H9 (cell line): ENCODE data around the gene MIEF2. TPM values are rescaled to one million over a fixed set of nuclear protein-coding genes. Genes with fewer than 3 reads are reported as not detected.

ENCODE experiments used
- DNase-seq: peaks from one replicate; pipeline ENCODE4 v3.0.0-alpha.2; 2017
- H2AFZ ChIP-seq: one replicate; pipeline ENCODE4 v1.6.1; 2013; ENCODE audit warnings: mild to moderate bottlenecking, low read length, control low read depth, moderate library complexity
- H2AK5ac ChIP-seq: 2 replicates; pipeline ENCODE4 v1.6.1; 2013; ENCODE audit warnings: low read length, control low read depth, mixed read lengths; ENCODE audit not compliant: insufficient read length
- H2BK120ac ChIP-seq: one replicate; pipeline ENCODE4 v1.6.1; 2013; ENCODE audit warnings: low read depth, mild to moderate bottlenecking, low read length, control low read depth, inconsistent platforms; ENCODE audit not compliant: poor library complexity, severe bottlenecking
- H2BK12ac ChIP-seq: 2 replicates; pipeline ENCODE4 v1.6.1; 2013; ENCODE audit warnings: low read length, control low read depth, mixed read lengths, low read depth; ENCODE audit not compliant: insufficient read length
- H2BK15ac ChIP-seq: 2 replicates; pipeline ENCODE4 v1.6.1; 2013; ENCODE audit warnings: low read depth, low read length, control low read depth
- H2BK20ac ChIP-seq: one replicate; pipeline ENCODE4 v1.6.1; 2013; ENCODE audit warnings: low read depth, mild to moderate bottlenecking, low read length, control low read depth, inconsistent platforms; ENCODE audit not compliant: poor library complexity, severe bottlenecking
- H2BK5ac ChIP-seq: 2 replicates; pipeline ENCODE4 v1.6.1; 2013; ENCODE audit warnings: low read length, control low read depth, mixed read lengths; ENCODE audit not compliant: insufficient read length
- H3K14ac ChIP-seq: 2 replicates; pipeline ENCODE4 v1.6.1; 2013; ENCODE audit warnings: low read length, control low read depth; ENCODE audit not compliant: insufficient read depth
- H3K18ac ChIP-seq: 2 replicates; pipeline ENCODE4 v1.6.1; 2013; ENCODE audit warnings: low read depth, mild to moderate bottlenecking, mixed read lengths, low read length, control low read depth; ENCODE audit not compliant: insufficient read length
- H3K23ac ChIP-seq: 2 replicates; pipeline ENCODE4 v1.6.1; 2013; ENCODE audit warnings: low read length, control low read depth, mixed read lengths, low read depth; ENCODE audit not compliant: insufficient read length
- H3K23me2 ChIP-seq: 2 replicates; pipeline ENCODE4 v1.6.1; 2013; ENCODE audit warnings: low read depth, mild to moderate bottlenecking, mixed read lengths, low read length, control low read depth; ENCODE audit not compliant: insufficient read length, poor library complexity, severe bottlenecking
- H3K27ac ChIP-seq: 2 replicates; pipeline ENCODE4 v1.5.1; 2013; ENCODE audit warnings: low read length, control low read depth, mixed read lengths, low read depth; ENCODE audit not compliant: insufficient read length
- H3K27me3 ChIP-seq: 2 replicates; pipeline ENCODE4 v1.6.1; 2013; ENCODE audit warnings: low read length, control low read depth, inconsistent platforms; ENCODE audit not compliant: insufficient read depth
- H3K4ac ChIP-seq: 2 replicates; pipeline ENCODE4 v1.6.1; 2013; ENCODE audit warnings: low read depth, mild to moderate bottlenecking, control low read depth, inconsistent platforms, low read length, moderate library complexity
- H3K4me1 ChIP-seq: 2 replicates; pipeline ENCODE4 v1.6.1; 2013; ENCODE audit warnings: low read length, control low read depth, inconsistent platforms; ENCODE audit not compliant: insufficient read depth
- H3K4me2 ChIP-seq: 2 replicates; pipeline ENCODE4 v1.6.1; 2013; ENCODE audit warnings: low read length, control low read depth, mixed read lengths; ENCODE audit not compliant: insufficient read length, insufficient read depth
- H3K56ac ChIP-seq: 2 replicates; pipeline ENCODE4 v1.6.1; 2013; ENCODE audit warnings: low read depth, mild to moderate bottlenecking, mixed read lengths, low read length, control low read depth; ENCODE audit not compliant: insufficient read length
- H3K79me1 ChIP-seq: 2 replicates; pipeline ENCODE4 v1.6.1; 2013; ENCODE audit warnings: low read depth, mild to moderate bottlenecking, moderate library complexity, low read length, control low read depth, inconsistent platforms; ENCODE audit not compliant: insufficient read depth, poor library complexity, severe bottlenecking
- H3K79me2 ChIP-seq: 2 replicates; pipeline ENCODE4 v1.6.1; 2013; ENCODE audit warnings: low read length, control low read depth, inconsistent platforms; ENCODE audit not compliant: insufficient read depth
- H3K9ac ChIP-seq: 2 replicates; pipeline ENCODE4 v1.6.1; 2013; ENCODE audit warnings: low read length, control low read depth, mixed read lengths; ENCODE audit not compliant: insufficient read length; ENCODE audit errors: extremely low read depth
- H3K9me3 ChIP-seq: one replicate; pipeline ENCODE4 v1.6.1; 2013; ENCODE audit warnings: low read depth, low read length, inconsistent platforms; ENCODE audit not compliant: control insufficient read depth
- H3T11ph ChIP-seq: one replicate; pipeline ENCODE4 v1.6.1; 2013; ENCODE audit warnings: mild to moderate bottlenecking, low read length, control low read depth, inconsistent platforms
- H4K20me1 ChIP-seq: one replicate; pipeline ENCODE4 v1.6.1; 2013; ENCODE audit not compliant: control insufficient read depth, insufficient read length, insufficient read depth
- H4K5ac ChIP-seq: 2 replicates; pipeline ENCODE4 v1.6.1; 2013; ENCODE audit warnings: low read depth, mild to moderate bottlenecking, mixed read lengths, low read length, control low read depth; ENCODE audit not compliant: insufficient read length
- H4K8ac ChIP-seq: replicated peaks from 2 replicates; pipeline ENCODE4 v1.6.1; 2013; ENCODE audit warnings: low read length, control low read depth, mixed read lengths, low read depth; ENCODE audit not compliant: insufficient read length
- H4K91ac ChIP-seq: 2 replicates; pipeline ENCODE4 v1.6.1; 2013; ENCODE audit warnings: low read depth, mild to moderate bottlenecking, moderate library complexity, mixed read lengths, low read length, control low read depth; ENCODE audit not compliant: insufficient read length
- H3K27ac Mint-ChIP-seq, 3 experiments: 2 replicates in 2 of 3; 3 replicates in 1 of 3; pipeline ENCODE4 v1.8.0; 2020 to 2021; ENCODE audit warnings: mixed read lengths in 3 of 3, mild to moderate bottlenecking in 1 of 3, moderate library complexity in 1 of 3
- H3K27me3 Mint-ChIP-seq: 2 replicates; pipeline ENCODE4 v1.8.0; 2021; ENCODE audit warnings: low read depth, mild to moderate bottlenecking, moderate library complexity, mixed read lengths
- H3K36me3 Mint-ChIP-seq, 3 experiments: 2 replicates in 2 of 3; 3 replicates in 1 of 3; pipeline ENCODE4 v1.8.0; 2020 to 2021; ENCODE audit warnings: low read depth in 3 of 3, mixed read lengths in 3 of 3; ENCODE audit not compliant: insufficient read depth in 1 of 3
- H3K4me1 Mint-ChIP-seq, 2 experiments: 2 replicates each; pipeline ENCODE4 v1.8.0; 2020; ENCODE audit warnings: mixed read lengths in 2 of 2
- H3K4me3 Mint-ChIP-seq, 2 experiments: 2 replicates in 1 of 2; 3 replicates in 1 of 2; pipeline ENCODE4 v1.8.0; 2020 to 2021; ENCODE audit warnings: mild to moderate bottlenecking in 2 of 2, mixed read lengths in 2 of 2, moderate library complexity in 1 of 2
- H3K9me3 Mint-ChIP-seq, 2 experiments: 2 replicates in 1 of 2; 3 replicates in 1 of 2; pipeline ENCODE4 v1.8.0; 2020; ENCODE audit warnings: mild to moderate bottlenecking in 2 of 2, mixed read lengths in 2 of 2, moderate library complexity in 1 of 2
- CTCF ChIP-seq: fragments of 200-600 bp; sonication (generic); conservative IDR thresholded peaks from 3 replicates; pipeline ENCODE4 v1.8.0; 2021; ENCODE audit warnings: antibody characterized with exemption, mild to moderate bottlenecking
- WGBS: extraction: QIAGEN DNeasy Blood & Tissue Kit; methylation state at CpG from one replicate; pipeline ENCODE4 v1.1.7; 2013; ENCODE audit warnings: missing lambda C conversion rate, low lambda C conversion rate, mixed read lengths; ENCODE audit not compliant: insufficient read length; ENCODE audit errors: extremely low coverage; 5-methylcytosine and 5-hydroxymethylcytosine counted together
- total RNA-seq: library from RNA; stranded (reverse); gene quantifications from 2 replicates; pipeline ENCODE4 v1.2.1, GENCODE V29; 2021

Gene MIEF2
- total RNA-seq, 1 experiment from 2014 or later, result 10.3 TPM

- no peak overlapping the region for H4K5ac ChIP-seq
- no peaks in the 10 kb centered on the region for H4K20me1 ChIP-seq
- H3K27me3 Mint-ChIP-seq, result no peaks in the 10 kb centered on the region
- no peaks in the 10 kb centered on the region; a peak in 1 of 5 replicates for H3K9me3 Mint-ChIP-seq
- no peak for TF ChIP-seq CTCF
- H3K9ac ChIP-seq, result peak overlapping the region; percentile 84
- peaks cover 24 to 36% of the 10 kb centered on the region in 2 experiments for H3K4me1 Mint-ChIP-seq
- H3K14ac ChIP-seq, result no peak overlapping the region
- no peak overlapping the region for H4K8ac ChIP-seq
- no peak overlapping the region for H2BK120ac ChIP-seq
- peaks cover 2 to 5% (median 4%) of the 10 kb centered on the region in 3 experiments; a peak in 3 of 7 replicates for H3K36me3 Mint-ChIP-seq
- peaks cover 11% of the 10 kb centered on the region for H3K23me2 ChIP-seq
- H2BK5ac ChIP-seq, result no peak overlapping the region
- no CpG with 5 or more reads among the region's 16 CpGs for WGBS
- no peak overlapping the region for H2BK15ac ChIP-seq
- H4K91ac ChIP-seq, result no peak overlapping the region
- no peak overlapping the region for H2BK12ac ChIP-seq
- H2AFZ ChIP-seq, result no peak overlapping the region
- no peaks in the 10 kb centered on the region for H3K9me3 ChIP-seq
- peak overlapping the region; percentile 95 to 98 for H3K4me3 Mint-ChIP-seq
- no peak overlapping the region for H3K4ac ChIP-seq
- H3K4me1 ChIP-seq, result peaks cover 3% of the 10 kb centered on the region; the same call in 1 of the 2 replicates
- peak overlapping the region; percentile 57 to 96 (median 96); a peak in 5 of 7 replicates for H3K27ac Mint-ChIP-seq
- H3T11ph ChIP-seq, result no peak overlapping the region
- no peak for DNase-seq
- H3K18ac ChIP-seq, result no peak overlapping the region
- peak overlapping the region; percentile 99 for H3K4me2 ChIP-seq
- no peak overlapping the region for H2BK20ac ChIP-seq
- no peak overlapping the region for H3K23ac ChIP-seq
- H3K56ac ChIP-seq, result no peak overlapping the region
- no peak overlapping the region for H3K27ac ChIP-seq
- H3K79me2 ChIP-seq, result peaks cover 25% of the 10 kb centered on the region; the same call in 1 of the 2 replicates
- peaks cover 9% of the 10 kb centered on the region for H3K79me1 ChIP-seq
- no peaks in the 10 kb centered on the region for H3K27me3 ChIP-seq
- H2AK5ac ChIP-seq, result no peak overlapping the region
Measured at GRCh38 chr17:18226284-18226945, 34.0 kb upstream of the MIEF2 start.
